HG02852 (cell line): ENCODE measurements around the gene HYAL1.
"Not testable (repeated sequence)": the region's sequence is repeated elsewhere in the genome, so short reads cannot be mapped to it uniquely, and the experiment has no call there.

Source experiments
- ATAC-seq: cut with Tn5 transposase; IDR thresholded peaks from one replicate; pipeline ENCODE4 v1.9.1; 2021; ENCODE audit warnings: mild to moderate bottlenecking, moderate library complexity; ENCODE audit not compliant: unreplicated experiment

The HYAL1 gene

DNA sequence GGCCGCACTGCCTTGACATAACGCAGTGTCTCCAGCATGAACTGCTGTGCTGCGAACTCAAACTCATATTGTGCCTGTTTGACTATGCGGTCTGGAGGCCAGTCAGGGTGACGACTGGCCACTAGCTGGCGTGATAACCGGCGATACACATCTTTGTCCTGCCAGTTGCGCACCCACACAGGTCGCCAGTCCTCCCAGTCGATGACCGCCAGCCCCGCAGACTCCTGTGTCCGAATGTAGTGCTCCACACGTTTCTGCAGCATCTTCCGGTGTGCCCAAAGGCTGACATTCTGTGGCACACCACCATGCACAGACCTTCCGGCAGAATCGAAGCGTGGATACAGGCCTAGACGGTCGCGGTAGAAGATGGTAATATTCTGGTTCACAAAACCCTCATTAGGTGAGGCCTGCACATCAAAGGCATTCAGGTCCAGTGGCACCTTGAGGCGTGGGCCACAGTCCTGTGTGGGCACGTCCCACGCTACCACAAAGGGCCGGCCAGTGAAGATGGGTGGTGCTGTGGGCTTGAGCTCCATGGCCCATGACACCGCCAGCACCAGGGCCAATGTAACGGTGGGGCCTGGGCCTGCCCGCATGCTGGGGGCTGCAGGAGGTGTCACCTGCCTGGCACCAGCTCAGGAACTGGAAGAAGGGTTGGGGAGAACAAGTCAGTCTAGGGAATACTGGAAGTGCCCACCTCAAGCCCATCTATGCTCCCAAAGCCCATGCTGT, 16.7 kb upstream of the HYAL1 start:
- ATAC-seq: no peak

DNA sequence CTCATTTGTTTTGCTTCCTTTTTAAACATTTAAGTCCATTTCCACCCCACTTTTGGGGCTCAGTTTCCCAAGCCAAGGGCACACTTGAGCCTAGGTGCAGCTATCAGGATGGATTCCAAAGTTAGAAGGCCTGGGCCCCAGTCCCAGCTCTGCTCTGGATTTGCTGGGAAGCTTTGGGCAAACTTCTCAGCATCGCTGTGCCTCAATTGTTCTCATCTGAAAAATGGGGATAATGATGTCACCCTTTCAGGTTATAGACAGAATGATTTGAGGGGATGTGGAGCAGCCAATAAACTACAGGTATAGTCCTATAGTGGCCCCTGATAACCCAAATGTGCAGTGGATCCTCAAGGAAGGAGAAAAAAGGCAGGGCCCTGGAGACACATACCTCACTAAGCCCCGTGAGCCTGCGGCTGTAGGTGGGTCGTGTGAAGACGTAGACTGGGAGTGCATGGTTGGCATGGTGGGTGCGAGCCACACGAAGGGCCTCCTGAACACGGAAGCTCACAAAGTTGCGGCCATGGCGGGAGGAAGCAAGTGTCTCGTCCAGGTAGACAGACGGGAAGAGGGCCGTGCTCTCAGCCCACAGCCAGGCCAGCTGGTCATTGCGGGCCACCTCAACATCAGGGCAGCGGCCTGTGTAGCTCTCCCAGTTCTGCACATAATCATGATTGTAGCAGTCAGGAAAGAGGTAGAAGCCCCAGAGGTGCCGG, 16.0 kb upstream of the HYAL1 start:
- no peak for ATAC-seq

DNA sequence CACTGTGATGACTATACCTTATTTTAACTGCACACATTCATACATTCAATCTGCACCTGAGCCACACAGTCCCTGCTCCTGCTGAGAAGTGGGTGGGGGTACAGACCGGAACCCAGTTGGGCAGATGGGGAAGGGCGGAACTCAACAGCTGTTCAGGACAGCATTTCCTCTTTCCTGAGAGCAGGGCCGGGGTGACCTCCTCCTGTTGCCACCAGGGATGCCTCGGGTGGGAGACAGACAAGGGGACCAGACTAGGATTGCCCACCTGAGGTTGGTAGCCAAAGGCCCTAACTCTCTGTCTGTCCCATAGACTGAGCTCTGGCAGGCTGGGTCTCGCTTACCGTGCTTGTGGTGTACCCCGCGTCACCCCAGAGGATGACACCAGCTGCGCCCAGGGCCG, 15.2 kb upstream of the HYAL1 start:
- ATAC-seq: no peak

DNA sequence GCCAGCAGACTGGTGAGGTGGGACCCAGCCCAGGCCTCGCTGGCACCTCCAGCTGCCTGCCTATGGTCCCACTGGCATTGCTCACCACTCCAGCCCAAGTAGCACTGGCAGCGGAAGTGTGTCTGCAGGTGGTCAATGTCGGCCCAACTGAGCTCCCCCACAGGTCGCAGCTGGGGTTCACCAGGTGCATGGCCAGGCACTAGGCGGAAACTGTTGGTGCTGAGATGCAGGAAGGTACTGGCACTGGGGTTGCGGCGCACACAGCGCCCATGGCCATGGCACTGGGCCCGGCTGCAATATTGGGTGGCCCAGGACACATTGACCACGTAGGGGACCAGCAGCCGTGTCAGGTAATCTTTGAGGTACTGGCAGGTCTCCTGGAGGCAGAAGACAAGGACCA, 14.8 kb upstream of the HYAL1 start:
- no peak for ATAC-seq

DNA sequence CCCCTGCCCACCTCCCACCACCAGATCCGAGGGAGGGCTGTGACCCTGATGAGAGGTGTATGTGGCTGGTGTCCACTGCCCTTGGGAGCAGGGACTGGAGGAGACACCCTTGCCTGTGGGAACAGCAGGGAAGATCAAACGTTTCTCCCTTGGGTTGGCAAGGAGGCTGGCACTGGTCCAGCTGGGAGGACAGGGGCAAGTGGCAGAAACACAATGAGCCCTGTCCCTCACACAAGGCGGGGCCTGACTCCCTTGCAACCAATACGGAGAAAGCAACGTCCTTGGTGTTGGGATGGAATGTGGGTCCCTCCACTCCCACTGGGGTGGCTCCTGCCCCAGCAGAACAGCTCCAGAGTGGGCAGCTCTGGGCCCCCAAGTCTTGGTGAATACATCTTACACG, 13.9 kb upstream of the HYAL1 start:
- ATAC-seq: no peak

DNA sequence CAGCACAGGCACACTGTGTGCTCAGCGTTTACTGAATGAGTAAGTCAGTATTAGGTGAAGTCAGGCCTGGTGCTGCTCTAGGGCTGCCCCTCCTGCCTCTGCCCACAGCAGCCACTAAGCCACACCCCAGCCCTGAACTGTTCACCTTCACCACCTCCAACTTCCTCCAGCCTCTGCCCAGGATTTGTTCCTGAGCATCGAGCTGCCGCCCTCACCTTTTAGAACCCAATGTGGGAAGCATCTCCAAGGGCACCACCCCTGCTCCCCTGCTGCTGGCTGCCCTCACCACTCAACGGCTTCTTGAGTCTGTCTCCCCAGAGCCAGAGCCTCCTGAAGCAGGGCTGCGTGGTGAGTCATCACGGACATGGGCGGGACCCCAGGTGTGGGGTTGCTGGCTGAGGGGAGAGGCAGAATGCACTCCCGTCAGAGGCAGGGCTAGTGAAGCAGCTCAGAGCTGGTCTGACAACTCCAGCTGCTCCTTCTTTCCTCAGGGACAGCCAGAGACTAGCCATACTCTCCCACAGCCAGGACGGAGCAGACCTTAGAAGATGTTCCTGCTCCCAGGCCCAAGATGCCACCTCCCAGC, 13.4 kb upstream of the HYAL1 start:
- no peak for ATAC-seq

DNA sequence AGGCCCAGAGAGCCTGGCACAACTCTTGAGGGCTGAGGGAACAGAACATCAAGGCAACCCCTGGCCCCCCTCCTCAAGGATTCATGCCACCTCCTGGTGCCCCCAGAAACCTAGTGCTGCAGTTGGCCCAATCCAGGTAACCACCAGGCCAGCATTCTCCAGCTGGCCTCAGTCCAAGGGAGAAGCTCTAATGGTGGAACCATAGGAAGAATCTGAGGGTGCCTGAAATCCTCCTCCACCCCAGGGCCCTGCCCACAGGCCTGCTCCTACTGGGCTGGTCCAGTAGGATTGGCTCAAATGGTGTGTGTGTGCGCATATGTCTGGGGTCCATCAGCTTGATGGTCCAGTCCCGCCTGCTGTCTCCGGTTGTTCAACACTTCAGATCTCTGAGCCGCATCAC, 11.4 kb upstream of the HYAL1 start:
- no peak for ATAC-seq

DNA sequence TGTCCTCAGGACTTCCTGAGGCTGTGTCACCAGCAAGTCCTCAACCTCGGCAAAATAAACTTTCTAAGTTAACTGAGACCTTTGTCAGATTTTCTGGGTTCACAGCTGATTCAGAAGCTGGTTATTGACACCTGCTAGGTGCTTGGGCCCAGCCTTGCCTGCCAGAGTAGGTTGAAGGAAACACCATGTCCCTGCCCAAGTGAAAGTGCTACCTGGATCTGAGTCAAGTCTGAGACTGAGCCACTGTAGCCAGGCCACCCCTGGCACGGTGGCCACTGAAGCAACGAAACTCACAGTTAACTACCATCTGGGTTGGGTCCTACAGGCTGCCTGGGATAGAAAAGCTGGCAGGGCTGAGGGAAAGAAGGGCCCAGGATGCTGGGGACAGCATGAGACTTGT, 11.0 kb upstream of the HYAL1 start:
- ATAC-seq: no peak

DNA sequence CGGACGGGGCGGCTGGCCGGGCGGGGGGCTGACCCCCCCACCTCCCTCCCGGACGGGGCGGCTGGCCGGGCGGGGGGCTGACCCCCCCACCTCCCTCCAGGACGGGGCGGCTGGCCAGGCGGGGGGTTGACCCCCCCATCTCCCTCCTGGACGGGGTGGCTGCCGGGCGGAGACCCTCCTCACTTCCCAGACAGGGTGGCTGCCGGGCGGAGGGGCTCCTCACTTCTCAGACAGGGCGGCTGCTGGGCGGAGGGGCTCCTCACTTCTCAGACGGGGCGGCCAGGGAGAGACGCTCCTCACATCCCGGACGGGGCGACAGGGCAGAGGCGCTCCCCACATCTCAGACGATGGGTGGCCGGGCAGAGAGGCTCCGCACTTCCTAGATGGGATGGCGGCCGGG, 8.7 kb upstream of the HYAL1 start:
- not testable (repeated sequence) for ATAC-seq

DNA sequence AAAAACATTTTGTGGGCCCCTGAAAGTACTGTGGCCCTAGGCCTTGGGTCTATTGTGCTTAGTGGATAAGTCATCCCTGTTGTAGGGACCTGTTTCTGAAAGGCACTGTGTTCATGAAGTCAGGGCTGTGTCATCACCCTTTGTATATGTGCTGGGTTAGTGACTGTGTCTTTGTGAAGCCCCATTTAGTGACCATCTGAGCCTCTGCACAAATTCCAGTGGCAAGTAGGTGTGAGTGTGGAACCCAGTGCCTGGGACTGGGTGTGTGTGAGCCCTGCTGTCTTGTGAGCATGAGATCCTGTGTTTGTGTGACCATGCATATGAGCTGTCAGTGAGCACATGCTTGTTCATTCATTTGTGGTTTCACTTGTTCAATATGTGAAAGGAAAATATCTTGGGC, 1.2 kb upstream of the HYAL1 start:
- no peak for ATAC-seq

DNA sequence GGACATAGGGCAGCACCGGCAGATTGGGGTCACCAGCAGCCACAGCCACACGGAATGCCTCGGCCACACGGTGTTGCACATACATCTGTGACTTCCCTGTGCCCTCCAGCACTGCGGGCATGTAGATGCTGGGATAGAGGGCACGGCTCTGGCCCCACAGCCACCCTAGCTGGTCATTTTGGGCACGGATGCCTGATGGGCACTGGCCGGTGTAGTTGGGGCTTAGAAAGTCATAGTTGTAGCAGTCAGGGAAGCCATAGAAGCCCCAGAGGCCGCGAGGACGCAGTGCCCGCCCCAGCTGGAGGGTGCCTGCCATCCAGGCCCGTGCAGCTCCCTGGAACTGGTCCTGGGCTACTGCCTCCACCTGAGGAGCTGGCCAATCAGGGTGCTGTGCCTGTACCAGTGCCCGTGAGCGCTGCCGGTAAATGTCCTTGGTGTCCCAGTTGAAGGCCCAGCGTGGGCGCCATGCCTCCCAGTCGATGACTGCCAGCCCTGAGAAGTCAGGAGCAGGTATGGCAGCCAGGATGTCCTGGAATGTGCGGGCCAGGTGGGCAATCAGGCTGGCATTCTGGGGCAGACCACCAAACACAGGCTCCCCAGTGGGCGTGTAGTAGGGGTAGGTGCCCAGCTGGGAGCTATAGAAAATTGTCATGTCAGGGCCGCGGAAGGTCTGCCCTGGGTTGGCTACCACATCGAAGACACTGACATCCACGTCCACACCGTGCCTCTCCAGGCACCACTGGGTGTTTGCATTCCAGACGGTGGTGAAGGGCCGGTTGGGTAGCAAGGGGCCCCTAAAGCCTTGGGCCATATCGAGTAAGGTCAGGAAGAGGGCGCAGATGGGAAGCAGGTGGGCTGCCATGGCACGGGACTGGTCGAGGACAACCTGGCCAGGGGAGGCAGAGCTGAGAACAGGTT, 1.0 kb downstream of the HYAL1 start:
- ATAC-seq: no peak

DNA sequence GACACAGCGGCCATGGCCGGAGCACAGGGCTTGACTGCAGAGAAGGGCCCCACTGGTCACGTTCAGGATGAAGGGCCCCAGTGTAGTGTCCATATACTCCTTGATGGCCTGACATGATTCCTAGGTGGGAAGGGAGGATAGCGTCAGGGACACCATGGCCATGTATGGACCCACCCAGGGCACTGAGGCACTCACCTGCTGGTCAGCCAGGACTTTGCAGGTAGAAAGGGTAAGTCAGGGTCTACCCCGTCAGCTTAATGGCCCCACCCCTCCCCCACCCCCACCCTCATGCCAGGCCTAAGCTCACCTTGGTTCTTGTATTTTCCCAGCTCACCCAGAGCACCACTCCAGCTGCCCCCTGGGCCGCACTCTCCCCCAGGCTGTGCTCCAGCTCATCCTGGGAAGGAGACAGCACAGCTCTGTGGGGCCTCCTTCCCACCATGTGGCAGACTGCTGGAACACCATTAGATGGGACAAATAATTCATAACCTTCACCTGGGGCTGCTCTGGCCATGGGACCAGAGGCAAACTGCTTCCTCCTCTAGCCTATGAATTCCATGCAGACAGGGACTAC, 2.6 kb downstream of the HYAL1 start:
- no peak for ATAC-seq

DNA sequence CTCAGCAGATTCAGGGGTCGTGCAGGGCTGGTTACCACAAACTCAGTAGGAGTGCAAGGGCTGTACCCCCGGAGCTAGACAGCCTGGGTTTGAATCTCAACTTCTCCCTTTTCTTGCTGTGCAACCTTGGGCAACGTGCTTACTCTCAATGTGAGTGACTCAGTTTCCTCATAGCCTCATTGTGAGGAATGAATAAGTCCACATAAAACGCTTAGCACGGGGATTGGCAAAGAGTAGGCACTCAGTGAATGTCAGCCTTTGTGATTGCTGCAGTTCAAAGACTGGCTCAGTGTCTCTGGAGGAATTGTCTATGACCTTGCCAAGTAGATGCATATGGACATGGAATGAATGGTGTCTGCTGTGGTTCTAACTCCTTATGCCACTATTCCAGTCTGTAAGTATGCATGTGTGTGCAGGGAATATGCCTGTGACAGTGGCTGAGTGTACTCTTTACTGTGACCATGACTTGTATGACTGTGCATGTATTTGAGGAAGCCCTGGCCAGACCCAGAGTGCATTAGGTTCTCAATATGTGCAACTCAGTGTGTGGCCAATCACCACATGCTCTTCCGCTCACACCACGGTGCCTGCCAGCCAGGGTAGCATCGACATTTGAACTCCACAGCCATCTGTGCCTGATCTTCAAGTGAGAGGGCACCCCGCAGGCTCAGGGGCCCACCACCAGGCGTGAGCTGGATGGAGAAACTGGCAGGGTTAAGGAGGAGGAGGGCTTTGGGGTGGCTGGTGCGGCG, 3.3 kb downstream of the HYAL1 start:
- no peak for ATAC-seq

DNA sequence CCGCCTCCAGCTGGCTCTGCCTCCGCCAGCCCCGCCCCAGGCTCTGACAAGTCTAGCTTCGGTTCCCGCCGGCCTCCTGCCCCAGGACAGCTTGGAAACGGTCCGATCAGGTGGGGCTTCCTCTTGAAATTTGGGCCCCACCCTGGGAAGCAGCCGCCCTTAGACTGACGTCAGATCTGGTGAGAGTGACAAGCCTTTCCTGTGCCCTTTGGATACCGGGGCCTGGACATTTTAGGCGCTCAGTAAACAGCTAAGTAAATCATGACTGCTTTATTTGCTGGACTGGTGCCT, 3.8 kb downstream of the HYAL1 start:
- no peak for ATAC-seq

DNA sequence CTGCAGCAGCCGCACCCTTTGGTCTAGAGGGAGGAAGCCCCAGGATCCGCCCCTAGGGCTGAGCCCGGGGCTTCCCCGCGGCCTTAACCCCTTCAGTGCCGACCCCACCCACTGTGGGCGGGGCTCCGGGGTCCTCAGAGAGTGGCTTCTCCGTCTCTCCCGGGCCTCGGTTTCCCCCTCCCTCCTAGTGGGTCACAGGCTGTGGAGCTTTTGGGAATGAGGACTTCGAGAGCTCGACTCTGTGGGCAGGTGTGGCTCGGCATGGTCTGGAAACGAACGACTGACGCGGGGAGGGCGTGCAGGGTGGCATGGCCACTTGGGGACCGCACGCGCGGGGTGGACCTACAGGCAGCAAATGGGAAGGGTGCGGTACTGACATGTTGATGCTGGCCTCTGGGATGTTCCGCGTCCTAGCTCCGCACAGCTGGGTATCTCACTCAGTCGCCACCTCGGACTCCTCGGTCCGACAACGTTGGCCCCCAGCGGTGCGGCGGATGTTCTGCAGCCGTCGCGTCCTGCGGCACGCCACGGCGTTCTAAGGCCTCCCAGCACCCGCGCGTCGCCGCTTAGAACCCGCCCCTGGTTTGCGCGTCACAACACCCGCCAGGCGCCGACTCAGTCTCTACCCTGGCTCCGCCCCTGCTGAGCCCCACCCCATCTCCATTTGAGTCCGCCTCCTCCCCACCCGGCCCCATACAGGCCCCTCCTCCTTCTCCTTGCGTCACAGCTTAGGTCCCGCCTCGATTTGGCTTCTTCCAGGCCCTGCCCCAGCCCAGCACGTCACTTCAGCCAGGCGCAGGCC, 4.3 kb downstream of the HYAL1 start, which contains the start of the genes HYAL3 and NAA80:
Gene HYAL3, minus strand, starts transcription at position 570 of the 802 bp plus-strand sequence. CDS start 3,803 bp downstream, outside the sequence.
Gene NAA80, minus strand, starts transcription at position 570 of the 802 bp plus-strand sequence. CDS start 1,942 bp downstream, outside the sequence.
- peak; percentile 82 for ATAC-seq

DNA sequence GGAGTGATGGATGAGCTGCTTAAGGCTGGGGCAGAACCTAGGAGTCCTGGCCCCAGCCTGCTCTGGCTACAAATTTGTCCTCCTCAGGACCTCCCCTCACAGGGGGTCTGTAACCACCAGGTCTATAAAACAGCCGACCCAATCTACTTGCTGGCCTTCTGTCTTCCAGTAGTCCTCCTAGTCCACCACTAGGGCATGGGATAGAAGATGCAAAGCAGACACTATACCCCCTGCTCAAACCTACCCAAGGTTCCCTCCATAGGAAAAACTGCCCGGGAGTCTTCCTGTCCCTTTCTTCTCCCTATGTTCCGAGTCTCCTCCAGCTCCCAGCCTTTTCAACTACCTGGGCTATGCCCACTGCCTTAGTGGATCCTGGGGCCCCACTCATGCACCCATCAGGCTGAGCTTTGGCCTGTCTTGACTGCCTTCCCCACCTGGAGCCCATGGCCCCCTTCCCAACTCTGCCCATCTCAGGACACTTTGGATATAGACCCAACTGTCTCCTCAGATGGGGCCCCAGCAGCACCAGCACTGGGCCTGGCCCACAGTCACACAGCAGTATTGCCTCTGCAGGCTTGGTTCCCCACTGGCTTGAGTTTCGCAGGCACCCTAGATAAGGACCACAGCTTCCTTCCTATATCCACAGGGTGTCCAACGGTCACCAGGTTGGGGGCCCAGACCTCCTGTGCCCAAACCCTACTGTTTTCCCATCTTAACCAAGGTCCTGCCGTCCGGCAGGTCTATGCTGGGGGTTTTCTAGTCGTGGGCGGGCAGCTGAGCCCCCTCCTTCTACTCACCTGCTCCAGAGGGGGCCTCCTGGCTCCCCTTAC, 5.3 kb downstream of the HYAL1 start:
- no peak for ATAC-seq

DNA sequence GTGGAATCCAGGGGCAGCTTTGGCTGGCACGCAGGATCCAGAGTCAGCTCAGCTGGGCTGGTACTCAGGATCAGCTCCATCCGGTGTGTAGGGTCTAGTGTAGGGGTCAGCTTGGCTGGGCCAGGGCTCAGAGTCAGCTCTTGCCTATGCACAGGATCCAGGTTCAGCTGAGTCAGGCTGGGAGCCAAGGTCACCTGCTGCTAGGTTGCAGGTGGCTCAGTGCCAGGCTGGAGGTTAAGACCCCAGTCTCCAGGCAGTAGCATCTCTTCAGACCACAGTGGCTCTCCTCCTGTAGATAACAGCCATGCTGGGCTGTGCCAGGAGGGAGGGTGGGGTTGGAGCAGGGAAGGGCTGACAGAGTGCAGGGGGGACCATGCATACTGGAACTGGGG, 6.0 kb downstream of the HYAL1 start:
- no peak for ATAC-seq

DNA sequence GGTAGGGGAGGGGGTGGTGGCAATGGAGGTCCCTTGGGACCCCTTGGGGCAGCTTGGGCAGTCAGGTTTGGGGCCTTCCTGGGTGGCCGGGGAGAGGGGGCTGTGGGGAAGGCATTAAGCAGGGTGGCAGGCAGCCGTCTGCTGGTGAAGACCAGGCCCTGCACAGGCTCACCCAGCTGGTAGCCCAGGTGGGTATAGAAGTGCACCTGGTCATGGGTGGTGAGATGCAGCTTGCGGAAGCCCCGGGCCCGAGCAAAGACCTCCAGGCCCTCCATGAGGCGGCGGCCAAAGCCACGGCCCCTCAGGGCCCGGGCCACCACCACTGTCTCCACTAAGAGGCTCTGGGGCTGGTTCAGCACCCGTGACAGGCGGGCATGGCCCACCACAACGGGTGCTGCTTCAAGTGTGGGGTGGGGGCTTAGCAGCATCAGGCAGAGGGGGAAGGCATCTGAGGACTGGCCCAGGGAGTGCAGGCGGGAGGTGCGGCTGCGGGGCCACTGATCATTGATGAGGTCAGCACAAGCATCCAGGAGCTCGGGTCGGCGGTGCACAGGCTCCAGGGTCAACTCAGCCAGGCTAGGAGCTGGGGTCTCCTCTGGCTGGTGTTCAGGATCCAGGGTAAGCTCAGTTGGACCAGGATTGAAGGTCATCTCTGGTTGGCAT, 6.5 kb downstream of the HYAL1 start:
- no peak for ATAC-seq
